Breast epithelium (tissue), 4 donors: ENCODE measurements around the gene CARD14. TPM values are rescaled to one million over a fixed set of nuclear protein-coding genes. Genes with fewer than 3 reads are reported as not detected.

Source experiments
- DNase-seq, 2 donors: peaks; one replicate each; pipeline ENCODE4 v3.0.0-alpha.2; 2019; ENCODE audit warnings: low spot score in 2 of 2
- H3K27ac ChIP-seq, 2 donors: fragments of 200-600 bp; sonication (generic) in 1 of 2; one replicate each; pipeline ENCODE4 v1.5.1; 2016 to 2019; ENCODE audit warnings: mild to moderate bottlenecking in 1 of 2
- H3K27me3 ChIP-seq, 2 donors: fragments of 200-600 bp; sonication (generic) in 1 of 2; one replicate each; pipeline versions ENCODE4 v1.5.1 to v1.6.0; 2017 to 2019; ENCODE audit warnings: control low read depth in 1 of 2, mild to moderate bottlenecking in 1 of 2
- H3K36me3 ChIP-seq: fragments of 200-600 bp; one replicate; pipeline ENCODE4 v1.5.1; 2019
- H3K4me1 ChIP-seq, 2 donors: fragments of 200-600 bp; sonication (generic); one replicate each; pipeline ENCODE4 v1.5.1; 2016 to 2019; ENCODE audit warnings: control low read depth in 1 of 2
- H3K4me3 ChIP-seq, 3 donors: fragments of 200-600 bp; sonication (generic); 1 replicate in 2 of 3; 2 replicates in 1 of 3; pipeline ENCODE4 v1.5.1; 2016 to 2019; ENCODE audit warnings: mild to moderate bottlenecking in 3 of 3, moderate library complexity in 2 of 3
- H3K9me3 ChIP-seq, 2 donors: fragments of 200-600 bp; sonication (generic) in 1 of 2; one replicate each; pipeline ENCODE4 v1.5.1; 2016 to 2019; ENCODE audit warnings: control low read depth in 1 of 2
- CTCF ChIP-seq, 3 donors: fragments of 450-650 bp; IDR thresholded peaks; one replicate each; pipeline ENCODE4 v1.5.1; 2016 to 2017; ENCODE audit warnings: antibody characterized with exemption in 3 of 3, mild to moderate bottlenecking in 3 of 3, moderate library complexity in 3 of 3
- POLR2A ChIP-seq: fragments of 450-650 bp; IDR thresholded peaks from one replicate; pipeline ENCODE4 v1.6.1; 2016; ENCODE audit warnings: antibody characterized with exemption, mild to moderate bottlenecking, moderate library complexity
- POLR2AphosphoS5 ChIP-seq, 3 donors: sonication (generic); formaldehyde crosslinking; IDR thresholded peaks; one replicate each; pipeline ENCODE4 v1.6.1; 2017; ENCODE audit warnings: antibody characterized with exemption in 3 of 3
- intact Hi-C: fragments of 100-400 bp; cut with DNase I; formaldehyde crosslinking; loops from one replicate; pipeline ENCODE4 v1.15.1; 2023; ENCODE audit warnings: low total_unique reads
- total RNA-seq, 3 donors: library from RNA; depleted of rRNA; stranded (reverse); fragments of >200 nt; gene quantifications; one replicate each; pipeline ENCODE4 v1.1.0, GENCODE V29; 2016

Gene CARD14
- total RNA-seq, 3 donors from 2014 or later: 0.32 to 13.8 (median 9.4) TPM

DNA sequence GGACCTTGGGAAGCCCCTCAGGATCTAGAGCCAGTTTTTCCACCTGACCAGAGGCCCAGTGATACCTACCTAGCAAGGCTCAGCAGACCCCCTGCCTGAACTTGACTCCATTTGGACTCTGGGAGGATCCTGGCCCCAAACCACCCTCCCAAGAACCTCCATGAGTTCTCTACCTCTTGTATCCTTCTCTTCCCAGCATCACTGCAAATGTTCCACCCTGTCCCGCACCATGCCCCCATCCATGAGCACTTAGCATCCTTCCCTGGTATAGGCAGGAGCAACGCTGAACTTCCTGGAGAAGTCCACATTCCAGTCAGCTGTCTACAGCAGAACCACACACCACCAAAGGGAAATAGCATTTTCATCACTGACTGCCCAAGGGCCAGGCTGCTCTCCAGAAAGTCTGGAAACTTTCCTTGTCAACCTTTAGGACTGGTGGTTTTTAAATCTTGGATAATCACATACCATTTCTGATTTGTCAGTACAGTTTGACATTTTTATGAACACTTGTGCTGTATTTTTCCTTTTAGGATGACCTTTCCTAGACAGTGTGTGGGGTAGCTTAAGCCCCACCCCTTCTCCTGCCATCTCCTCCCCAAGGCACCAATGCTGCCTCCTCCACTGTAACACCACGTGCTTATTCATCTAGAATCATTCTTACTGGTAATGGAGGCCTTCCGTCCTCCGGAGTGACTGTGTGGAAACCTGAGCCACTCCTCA lies 36.8 kb upstream of the CARD14 start:
- Histone ChIP-seq H3K36me3 (peaks cover 13% of the 10 kb centered on the region), H3K27ac (no peak overlapping the region), H3K27me3 (no peaks in the 10 kb centered on the region), H3K9me3 (no peaks in the 10 kb centered on the region), H3K4me3 (no peak overlapping the region), H3K4me1 (no peaks in the 10 kb centered on the region)
- DNase-seq: no peak
- TF ChIP-seq POLR2AphosphoS5 (IDR thresholded peaks at IDR 0.05) (no peak), POLR2A (no peak), CTCF (IDR thresholded peaks at IDR 0.05) (no peak)
- intact Hi-C loops: no loop called here

DNA sequence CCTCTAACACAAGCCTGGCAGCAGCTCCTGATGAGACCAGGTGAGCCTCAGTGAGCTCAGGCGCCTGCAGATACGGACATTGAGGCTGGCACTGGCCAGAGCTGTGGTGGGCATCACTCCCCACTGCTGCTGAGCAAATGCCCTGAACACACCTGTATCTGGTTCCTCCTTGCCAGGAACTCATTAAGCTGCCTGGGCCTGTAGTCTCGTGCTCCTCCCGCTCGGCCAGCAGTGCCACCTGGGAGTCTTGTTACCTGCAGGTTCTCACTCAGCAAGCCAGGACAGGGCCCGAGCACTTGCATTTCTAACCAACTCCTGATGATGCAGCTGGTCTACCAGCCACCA lies 36.2 kb upstream of the CARD14 start:
- Histone ChIP-seq H3K27ac (no peak overlapping the region), H3K4me1 (no peaks in the 10 kb centered on the region), H3K9me3 (no peaks in the 10 kb centered on the region), H3K36me3 (peaks cover 16% of the 10 kb centered on the region), H3K4me3 (no peak overlapping the region), H3K27me3 (no peaks in the 10 kb centered on the region)
- DNase-seq: no peak
- TF ChIP-seq POLR2AphosphoS5 (IDR thresholded peaks at IDR 0.05) (no peak), CTCF (IDR thresholded peaks at IDR 0.05) (no peak), POLR2A (no peak)
- intact Hi-C loops: no loop called here

GRCh38 chr17:80137131-80137530 lies 32.7 kb upstream of the CARD14 start:
- no peak overlapping the region for H3K4me3 ChIP-seq
- no peak for TF ChIP-seq POLR2AphosphoS5 (IDR thresholded peaks at IDR 0.05)
- TF ChIP-seq CTCF (IDR thresholded peaks at IDR 0.05): no peak
- TF ChIP-seq POLR2A: no peak
- peaks cover 25% of the 10 kb centered on the region for H3K36me3 ChIP-seq
- intact Hi-C loops: no loop called here
- DNase-seq: no peak
- H3K27me3 ChIP-seq: no peaks in the 10 kb centered on the region
- no peak overlapping the region for H3K27ac ChIP-seq
- H3K9me3 ChIP-seq: no peaks in the 10 kb centered on the region
- no peaks in the 10 kb centered on the region for H3K4me1 ChIP-seq

DNA sequence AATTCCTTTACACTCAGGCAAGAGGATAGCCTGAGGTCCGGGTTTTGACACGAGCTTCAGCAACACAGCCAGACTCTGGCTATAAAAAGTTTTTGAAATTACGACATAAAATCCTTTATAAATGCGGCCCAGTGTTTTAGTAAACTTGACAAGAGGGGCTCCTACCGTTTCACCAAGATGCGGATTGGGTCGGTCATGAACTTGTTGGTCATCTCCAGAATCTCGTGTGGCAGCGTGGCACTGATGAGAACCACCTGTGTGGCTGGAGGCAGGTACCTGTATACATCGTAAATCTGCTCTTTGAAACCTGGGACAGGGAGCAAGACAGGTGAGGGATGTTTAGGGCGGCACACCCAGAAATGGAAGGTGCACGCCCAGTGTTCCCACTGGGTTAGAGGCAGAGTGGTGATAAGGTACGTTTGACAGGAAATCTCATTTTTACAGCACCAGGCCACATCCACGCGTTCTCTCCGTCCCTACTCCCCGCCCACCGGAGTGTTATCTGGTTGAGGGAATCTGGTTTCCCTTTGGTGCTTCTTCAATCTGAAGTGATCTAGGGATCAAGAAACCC lies 30.9 kb upstream of the CARD14 start:
- TF ChIP-seq CTCF (IDR thresholded peaks at IDR 0.05) (no peak), POLR2A (no peak), POLR2AphosphoS5 (IDR thresholded peaks at IDR 0.05) (no peak)
- intact Hi-C loops: no loop called here
- Histone ChIP-seq H3K27ac (no peak overlapping the region), H3K4me3 (no peak overlapping the region), H3K27me3 (no peaks in the 10 kb centered on the region), H3K4me1 (no peaks in the 10 kb centered on the region), H3K36me3 (peaks cover 30% of the 10 kb centered on the region), H3K9me3 (no peaks in the 10 kb centered on the region)
- no peak for DNase-seq

GRCh38 chr17:80141463-80142165 lies 28.2 kb upstream of the CARD14 start:
- Histone ChIP-seq H3K4me1 (peaks cover 3 to 12% of the 10 kb centered on the region in 2 donors), H3K36me3 (peaks cover 30% of the 10 kb centered on the region), H3K9me3 (no peaks in the 10 kb centered on the region), H3K27ac (no peak overlapping the region), H3K27me3 (no peaks in the 10 kb centered on the region), H3K4me3 (no peak overlapping the region)
- DNase-seq: no peak
- intact Hi-C loops: no loop called here
- TF ChIP-seq POLR2AphosphoS5 (IDR thresholded peaks at IDR 0.05) (no peak), POLR2A (no peak), CTCF (IDR thresholded peaks at IDR 0.05) (no peak)
